Measurements from ENCODE around the gene MRPL12. TPM values are rescaled to one million over a fixed set of nuclear protein-coding genes. Genes with fewer than 3 reads are reported as not detected.

MRPL12 gene
- total RNA-seq, 1 experiment from 2014 or later = 143 TPM

DNA sequence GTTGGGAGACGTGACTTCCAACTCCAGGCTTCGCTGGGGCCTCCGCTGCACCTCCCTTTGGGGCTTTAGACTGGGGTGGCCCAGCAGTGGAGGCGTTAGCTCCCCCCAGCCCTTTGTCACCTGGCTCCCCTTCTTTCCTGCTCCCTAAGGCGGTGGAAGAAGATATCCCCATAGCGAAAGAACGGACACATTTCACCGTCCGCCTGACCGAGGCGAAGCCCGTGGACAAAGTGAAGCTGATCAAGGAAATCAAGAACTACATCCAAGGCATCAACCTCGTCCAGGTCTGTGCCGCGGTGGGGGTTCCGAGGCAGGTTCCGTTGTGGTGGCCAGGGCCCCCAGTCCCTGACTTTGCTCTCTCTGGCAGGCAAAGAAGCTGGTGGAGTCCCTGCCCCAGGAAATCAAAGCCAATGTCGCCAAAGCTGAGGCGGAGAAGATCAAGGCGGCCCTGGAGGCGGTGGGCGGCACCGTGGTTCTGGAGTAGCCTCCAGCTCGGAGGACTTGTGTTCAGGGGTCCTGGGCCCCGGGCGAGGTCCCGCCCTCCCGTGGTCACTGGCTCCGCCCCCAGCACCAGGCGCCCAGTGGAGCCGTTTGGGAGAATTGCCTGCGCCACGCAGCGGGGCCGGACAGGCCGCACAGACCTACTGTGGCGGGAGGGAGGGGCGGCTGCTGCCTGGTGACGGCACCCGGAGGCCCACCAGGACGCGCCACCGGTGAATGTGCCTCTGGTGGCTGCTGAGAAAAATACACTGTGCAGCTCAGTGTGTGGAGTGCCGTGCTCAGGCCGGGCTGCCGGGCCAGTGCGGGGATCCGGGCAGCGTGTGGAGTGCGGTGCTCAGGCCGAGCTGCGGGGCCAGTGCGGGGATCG, 3.8 kb downstream of the MRPL12 start:
- intact Hi-C loops (cut with micrococcal nuclease) = no loop called here
- ChIA-PET CTCF (interaction anchor here (0.9 to 1.4 kb wide), 3 partner anchors 21 to 185 kb away, joined by 4 to 5 read pairs (median 4); no protein-coding TSS in a partner anchor), POLR2A (interaction anchor here (0.5 to 6.0 kb wide), 2 partner anchors 23 to 496 kb away, joined by 3 to 57 read pairs; partner anchors contain the start of genes ARL16 and HGS)
- H3K4me3 Mint-ChIP-seq (ENCODE audit: unreplicated experiment) = no peak overlapping the region
- DNase-seq (ENCODE audit: unreplicated experiment) = no peak
- peaks cover 65% of the 10 kb centered on the region for H3K36me3 Mint-ChIP-seq (ENCODE audit: insufficient read depth, unreplicated experiment)
- TSS peak; percentile 30 for BruUV-seq (replicated peaks)
- H3K27ac Mint-ChIP-seq (ENCODE audit: low read depth, unreplicated experiment) = no peak overlapping the region
- H3K4me1 Mint-ChIP-seq (ENCODE audit: insufficient read depth, unreplicated experiment) = peaks cover 11% of the 10 kb centered on the region
- H3K27me3 Mint-ChIP-seq (ENCODE audit: insufficient read depth, unreplicated experiment) = no peaks in the 10 kb centered on the region
- TF ChIP-seq, protein P1, sequence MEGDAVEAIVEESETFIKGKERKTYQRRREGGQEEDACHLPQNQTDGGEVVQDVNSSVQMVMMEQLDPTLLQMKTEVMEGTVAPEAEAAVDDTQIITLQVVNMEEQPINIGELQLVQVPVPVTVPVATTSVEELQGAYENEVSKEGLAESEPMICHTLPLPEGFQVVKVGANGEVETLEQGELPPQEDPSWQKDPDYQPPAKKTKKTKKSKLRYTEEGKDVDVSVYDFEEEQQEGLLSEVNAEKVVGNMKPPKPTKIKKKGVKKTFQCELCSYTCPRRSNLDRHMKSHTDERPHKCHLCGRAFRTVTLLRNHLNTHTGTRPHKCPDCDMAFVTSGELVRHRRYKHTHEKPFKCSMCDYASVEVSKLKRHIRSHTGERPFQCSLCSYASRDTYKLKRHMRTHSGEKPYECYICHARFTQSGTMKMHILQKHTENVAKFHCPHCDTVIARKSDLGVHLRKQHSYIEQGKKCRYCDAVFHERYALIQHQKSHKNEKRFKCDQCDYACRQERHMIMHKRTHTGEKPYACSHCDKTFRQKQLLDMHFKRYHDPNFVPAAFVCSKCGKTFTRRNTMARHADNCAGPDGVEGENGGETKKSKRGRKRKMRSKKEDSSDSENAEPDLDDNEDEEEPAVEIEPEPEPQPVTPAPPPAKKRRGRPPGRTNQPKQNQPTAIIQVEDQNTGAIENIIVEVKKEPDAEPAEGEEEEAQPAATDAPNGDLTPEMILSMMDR (IDR thresholded peaks at IDR 0.05; ENCODE audit: unreplicated experiment) = no peak
- H3K9me3 Mint-ChIP-seq (ENCODE audit: unreplicated experiment) = no peaks in the 10 kb centered on the region

DNA sequence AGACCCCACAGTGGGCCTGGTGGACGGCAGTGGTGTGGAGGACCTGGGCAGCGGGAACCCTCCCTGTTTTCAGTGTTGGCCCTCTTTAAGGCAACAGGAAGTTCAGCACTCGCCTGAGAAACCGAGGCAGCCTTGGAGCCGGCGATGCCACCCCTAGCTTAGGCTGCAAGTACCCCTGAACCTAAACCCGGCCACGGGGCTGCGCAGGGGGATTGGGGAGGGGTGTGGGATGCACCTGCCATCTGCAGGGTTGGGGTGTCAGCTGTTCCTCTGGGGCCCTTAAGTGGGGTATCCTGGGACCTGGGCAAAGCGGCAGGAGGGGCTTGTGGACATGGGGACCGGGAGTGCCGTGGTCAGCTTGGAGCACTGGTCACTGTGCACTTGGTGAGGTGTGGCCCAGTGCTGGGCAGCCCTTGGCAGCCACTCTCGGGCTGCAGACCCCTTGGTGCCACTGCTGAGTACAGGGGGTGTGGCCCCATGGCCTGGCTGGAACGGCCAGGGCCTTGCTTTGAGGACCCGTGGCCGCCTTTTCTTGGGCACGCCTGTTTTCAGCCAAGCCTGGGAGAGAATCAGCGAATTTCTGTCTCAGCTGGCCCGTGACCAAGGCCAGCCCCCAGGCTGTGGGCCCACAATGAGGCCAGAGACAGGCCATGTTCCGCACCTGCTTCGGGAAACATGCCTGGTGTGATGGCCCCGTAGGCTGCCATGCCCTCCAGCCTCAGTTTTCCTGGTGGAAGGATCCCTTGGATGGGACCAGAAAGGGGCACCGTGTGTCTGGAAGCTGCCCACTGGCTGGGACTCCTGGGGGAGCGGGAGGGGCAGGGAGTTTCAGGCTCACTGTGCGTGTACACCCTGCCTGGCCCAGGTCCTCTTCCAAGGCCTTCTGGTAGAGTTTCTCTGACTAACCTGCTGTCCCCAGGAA, 4.8 kb downstream of the MRPL12 start:
- ChIA-PET CTCF (interaction anchor here (0.9 kb wide), 1 partner anchor 22 kb away, joined by 4 read pairs; no protein-coding TSS in a partner anchor), POLR2A (interaction anchor here (0.5 to 6.0 kb wide), 5 partner anchors 16 to 495 kb away, joined by 3 to 57 read pairs (median 4); partner anchors contain the start of genes ARL16, CCDC137, HGS and OXLD1)
- no TSS peak for BruUV-seq (replicated peaks)
- TF ChIP-seq, protein P1 (IDR thresholded peaks at IDR 0.05; ENCODE audit: unreplicated experiment) = no peak
- Mint-ChIP-seq H3K9me3 (ENCODE audit: unreplicated experiment) (no peaks in the 10 kb centered on the region), H3K27ac (ENCODE audit: low read depth, unreplicated experiment) (no peak overlapping the region), H3K4me3 (ENCODE audit: unreplicated experiment) (no peak overlapping the region), H3K36me3 (ENCODE audit: insufficient read depth, unreplicated experiment) (peaks cover 65% of the 10 kb centered on the region), H3K4me1 (ENCODE audit: insufficient read depth, unreplicated experiment) (peaks cover 11% of the 10 kb centered on the region), H3K27me3 (ENCODE audit: insufficient read depth, unreplicated experiment) (no peaks in the 10 kb centered on the region)
- no peak for DNase-seq (ENCODE audit: unreplicated experiment)
- intact Hi-C loops (cut with micrococcal nuclease) = no loop called here

DNA sequence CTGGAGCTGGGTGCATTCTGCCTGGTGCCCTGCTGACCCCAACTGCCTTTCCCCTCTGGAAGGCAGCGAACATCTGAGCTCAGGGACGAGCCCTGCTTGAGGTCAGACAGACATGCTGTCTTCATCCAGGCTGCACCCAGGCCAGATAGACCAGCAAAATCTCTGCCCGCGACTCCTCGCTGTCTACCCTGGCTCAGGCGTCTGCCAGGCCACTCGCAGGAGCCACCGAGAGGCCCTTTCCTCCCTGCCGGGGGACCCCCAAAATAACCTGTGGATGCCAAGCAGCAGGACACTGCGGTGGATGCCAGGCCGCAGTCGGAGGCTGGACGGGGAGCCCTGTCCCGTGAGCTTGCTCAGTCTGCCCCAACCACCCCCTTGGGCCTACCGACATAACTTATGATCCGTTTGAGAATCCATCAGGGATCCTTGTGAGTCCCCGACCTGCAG, 5.6 kb downstream of the MRPL12 start:
- Mint-ChIP-seq H3K27ac (ENCODE audit: low read depth, unreplicated experiment) (no peak overlapping the region), H3K27me3 (ENCODE audit: insufficient read depth, unreplicated experiment) (no peaks in the 10 kb centered on the region), H3K4me1 (ENCODE audit: insufficient read depth, unreplicated experiment) (peaks cover 11% of the 10 kb centered on the region), H3K9me3 (ENCODE audit: unreplicated experiment) (no peaks in the 10 kb centered on the region), H3K4me3 (ENCODE audit: unreplicated experiment) (no peak overlapping the region), H3K36me3 (ENCODE audit: insufficient read depth, unreplicated experiment) (peaks cover 66% of the 10 kb centered on the region)
- BruUV-seq (replicated peaks) = no TSS peak
- TF ChIP-seq, protein P1 (IDR thresholded peaks at IDR 0.05; ENCODE audit: unreplicated experiment) = no peak
- ChIA-PET CTCF (no interaction called here), POLR2A (interaction anchor here (0.7 to 6.0 kb wide), 5 partner anchors 15 to 132 kb away, joined by 3 to 57 read pairs (median 4); partner anchors contain the start of genes ARL16, CCDC137, HGS and OXLD1)
- intact Hi-C loops (cut with micrococcal nuclease) = no loop called here
- no peak for DNase-seq (ENCODE audit: unreplicated experiment)

All from MCF 10A (cell line).